ENCODE results near the gene ULK2.

ULK2 gene

DNA sequence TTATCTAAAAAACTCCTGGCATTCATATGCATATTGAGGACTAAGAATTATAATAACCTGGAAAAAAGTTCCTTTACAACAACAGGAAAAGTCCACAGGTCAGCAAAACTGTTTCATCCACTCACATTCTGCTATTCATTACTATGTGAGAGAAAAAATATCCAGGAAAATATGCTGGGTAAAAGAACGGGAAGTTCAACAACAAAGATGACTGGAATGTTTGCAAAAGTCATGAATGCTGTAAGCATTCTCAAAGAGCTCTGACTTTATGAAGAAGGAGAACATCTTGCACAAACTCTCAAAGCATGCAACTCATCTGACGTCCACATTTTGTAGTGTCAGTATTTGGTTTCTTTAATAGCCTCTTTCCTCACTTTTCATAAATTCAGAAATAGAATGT is 62.7 kb downstream of the ULK2 start:
- no peak for TF ChIP-seq CTCF (IDR thresholded peaks at IDR 0.05; ENCODE audit: insufficient read depth, low read depth, low read length, missing control alignments)
- no peak overlapping the region for H3K4me3 ChIP-seq (ENCODE audit: low read length)
- DNase-seq (ENCODE audit: low read depth), result no peak

DNA sequence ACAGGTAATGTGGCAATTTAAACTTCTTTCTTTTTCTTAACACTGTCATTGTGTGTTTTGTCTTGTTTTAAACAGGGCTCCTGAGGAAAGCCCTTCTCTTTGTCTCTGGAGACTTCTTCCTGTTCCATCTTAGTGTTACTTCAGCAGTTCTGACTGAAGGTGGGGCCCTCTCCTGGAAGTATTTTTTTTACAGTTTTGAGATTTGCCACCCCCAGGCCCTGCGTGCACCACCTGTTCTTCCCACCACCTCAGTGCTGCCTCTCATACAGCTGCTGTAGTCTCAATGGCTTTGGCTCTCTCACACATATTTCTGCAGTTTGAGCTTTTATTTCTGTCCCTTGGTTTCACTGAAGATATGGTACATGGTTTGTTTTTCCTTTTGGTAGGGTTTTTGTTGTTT is 67.2 kb downstream of the ULK2 start:
- peak; percentile 10 for TF ChIP-seq CTCF (IDR thresholded peaks at IDR 0.05; ENCODE audit: insufficient read depth, low read depth, low read length, missing control alignments)
- H3K4me3 ChIP-seq (ENCODE audit: low read length), result no peak overlapping the region
- peak; percentile 12 for DNase-seq (ENCODE audit: low read depth)

- DNase-seq (ENCODE audit: low read depth), result peak; percentile 93
- H3K4me3 ChIP-seq (ENCODE audit: low read length), result no peak overlapping the region
- TF ChIP-seq CTCF (IDR thresholded peaks at IDR 0.05; ENCODE audit: insufficient read depth, low read depth, low read length, missing control alignments), result no peak
Measured at GRCh38 chr17:19799796-19800195, 67.9 kb downstream of the ULK2 start.

GRCh38 chr17:19796457-19796856 is 71.3 kb downstream of the ULK2 start:
- no peak overlapping the region for H3K4me3 ChIP-seq (ENCODE audit: low read length)

GRCh38 chr17:19791918-19792550 is 75.7 kb downstream of the ULK2 start:
- H3K4me3 ChIP-seq (ENCODE audit: low read length), result no peak overlapping the region
- DNase-seq (ENCODE audit: low read depth), result no peak
- no peak for TF ChIP-seq CTCF (IDR thresholded peaks at IDR 0.05; ENCODE audit: insufficient read depth, low read depth, low read length, missing control alignments)

More at GRCh38 chr17:19796457-19796856, 71.3 kb downstream of the ULK2 start:
- TF ChIP-seq CTCF (IDR thresholded peaks at IDR 0.05; ENCODE audit: insufficient read depth, low read depth, low read length, missing control alignments), result no peak
- no peak for DNase-seq (ENCODE audit: low read depth)

DNA sequence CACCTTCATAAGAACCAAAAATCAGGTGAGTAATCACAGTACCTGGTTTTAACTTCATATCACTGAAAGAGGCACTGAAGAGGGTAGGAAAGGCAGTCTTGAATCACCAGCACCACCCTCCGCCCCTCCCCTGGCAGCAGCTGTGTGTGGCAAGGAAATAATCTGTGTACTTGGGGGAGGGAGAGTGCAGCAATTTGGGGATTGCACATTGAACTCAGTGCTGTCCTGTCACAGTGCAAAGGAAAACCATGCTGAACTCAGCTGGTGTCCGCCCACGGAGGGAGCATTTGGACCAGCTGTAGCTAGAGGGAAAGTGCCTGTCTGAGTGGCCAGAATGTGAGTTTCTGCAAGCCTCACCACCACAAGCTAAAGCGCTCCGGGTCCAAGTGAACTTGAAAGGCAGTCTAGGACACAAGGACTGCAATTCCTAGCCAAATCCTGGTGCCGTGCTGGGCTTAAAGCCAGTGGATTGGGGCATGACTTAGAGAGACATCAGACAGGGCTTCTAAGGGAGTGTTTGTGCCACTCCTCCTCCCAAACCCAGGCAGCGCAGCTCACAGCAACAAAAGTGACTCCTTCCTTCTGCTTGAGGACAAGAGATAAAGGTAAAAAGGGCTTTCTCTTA is 79.9 kb downstream of the ULK2 start:
- peak; percentile 66 for DNase-seq (ENCODE audit: low read depth)
- no peak for TF ChIP-seq CTCF (IDR thresholded peaks at IDR 0.05; ENCODE audit: insufficient read depth, low read depth, low read length, missing control alignments)
- H3K4me3 ChIP-seq (ENCODE audit: low read length), result no peak overlapping the region

- peak; percentile 30 for TF ChIP-seq CTCF (IDR thresholded peaks at IDR 0.05; ENCODE audit: insufficient read depth, low read depth, low read length, missing control alignments)
- H3K4me3 ChIP-seq (ENCODE audit: low read length), result no peak overlapping the region
- no peak for DNase-seq (ENCODE audit: low read depth)
Measured at GRCh38 chr17:19785854-19786253, 81.9 kb downstream of the ULK2 start.
